Heart left ventricle (tissue), 13 donors: ENCODE measurements around the gene TMEM247.

ENCODE experiments used
- POLR2A ChIP-seq, 2 donors: fragments of 450-650 bp; IDR thresholded peaks; one replicate each; pipeline ENCODE4 v1.6.1; 2017; ENCODE audit warnings: antibody characterized with exemption in 2 of 2, mild to moderate bottlenecking in 2 of 2, moderate library complexity in 2 of 2
- TF ChIP-seq, protein P1 (sequence below), 12 donors: fragments of 200-600 bp; sonication (generic) in 4 of 12; IDR thresholded peaks; one replicate each; pipeline versions ENCODE4 v1.5.0 to v1.8.0; 2018 to 2022; ENCODE audit warnings: antibody characterized with exemption in 12 of 12, mild to moderate bottlenecking in 5 of 12
- donor health status: ischemic (EF 13 %, LVEDD 7.1; RV severe dilation, severe dysfunction).
- donor health status: DM: no; HTN: yes; CAD: no.
- donor health status: DM: no; HTN: no; CAD: no.
- donor health status: ischemic (EF 25% LVEDD 6.9; RV normal size, moderate dysfunction).
- donor health status: ischemic (EF 25% LVEDD 5.7; RV mildly dilated, moderate dysfunction).
- donor health status: ischemic (EF 35%, LVEDD 5.7; RV mildly dilated, moderate dysfunction).
- donor health status: nonischemic (EF 11% LVEDD 7.7; RV severe dilation, severe dysfunction).
- donor health status: DM: yes; HTN: yes; CAD: no.
- donor health status: PGD.
- donor health status: ischemic (EF 29% LVEDD 5.4; RV normal size, mild dysfunction).
- donor health status: nonischemic (EF 23%, LVEDD 6.1; RV moderate dilation, normal function).

DNA sequence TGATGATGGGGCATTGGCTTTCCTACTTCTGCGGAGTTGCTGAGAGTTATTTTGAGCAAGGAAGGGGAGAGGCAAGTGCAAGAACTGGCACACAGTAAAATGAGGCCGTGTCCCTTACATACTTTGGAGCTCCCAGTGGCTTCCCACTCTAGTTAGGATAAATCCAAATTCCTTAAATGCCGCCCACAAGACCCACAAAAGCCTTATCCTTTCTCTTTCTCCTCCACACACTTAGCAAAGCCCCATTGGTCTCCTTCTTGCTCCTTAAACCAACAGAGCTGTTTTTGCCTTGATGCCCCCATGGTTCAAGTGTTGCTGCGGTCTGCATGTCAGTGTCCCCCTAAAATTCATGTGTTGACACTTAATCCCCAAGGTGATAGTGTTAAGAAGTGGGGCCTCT is 24.3 kb downstream of the TMEM247 start:
- TF ChIP-seq, protein P1, sequence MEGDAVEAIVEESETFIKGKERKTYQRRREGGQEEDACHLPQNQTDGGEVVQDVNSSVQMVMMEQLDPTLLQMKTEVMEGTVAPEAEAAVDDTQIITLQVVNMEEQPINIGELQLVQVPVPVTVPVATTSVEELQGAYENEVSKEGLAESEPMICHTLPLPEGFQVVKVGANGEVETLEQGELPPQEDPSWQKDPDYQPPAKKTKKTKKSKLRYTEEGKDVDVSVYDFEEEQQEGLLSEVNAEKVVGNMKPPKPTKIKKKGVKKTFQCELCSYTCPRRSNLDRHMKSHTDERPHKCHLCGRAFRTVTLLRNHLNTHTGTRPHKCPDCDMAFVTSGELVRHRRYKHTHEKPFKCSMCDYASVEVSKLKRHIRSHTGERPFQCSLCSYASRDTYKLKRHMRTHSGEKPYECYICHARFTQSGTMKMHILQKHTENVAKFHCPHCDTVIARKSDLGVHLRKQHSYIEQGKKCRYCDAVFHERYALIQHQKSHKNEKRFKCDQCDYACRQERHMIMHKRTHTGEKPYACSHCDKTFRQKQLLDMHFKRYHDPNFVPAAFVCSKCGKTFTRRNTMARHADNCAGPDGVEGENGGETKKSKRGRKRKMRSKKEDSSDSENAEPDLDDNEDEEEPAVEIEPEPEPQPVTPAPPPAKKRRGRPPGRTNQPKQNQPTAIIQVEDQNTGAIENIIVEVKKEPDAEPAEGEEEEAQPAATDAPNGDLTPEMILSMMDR (IDR thresholded peaks at IDR 0.05): no peak
- no peak for TF ChIP-seq POLR2A (IDR thresholded peaks at IDR 0.05)
